IPS DF 4.7 (cell line): ENCODE measurements around the gene LMAN1L.

Experiments
- DNase-seq: peaks from one replicate; pipeline ENCODE4 v3.0.0-alpha.2; 2013; ENCODE audit warnings: low spot score; ENCODE audit errors: extremely low read depth

LMAN1L gene

GRCh38 chr15:74812533-74812932 lies at the start of gene LMAN1L:
Gene LMAN1L (plus strand): TSS chr15:74812835. CDS start chr15:74812855, 20 bp downstream.
- DNase-seq = no peak

DNA sequence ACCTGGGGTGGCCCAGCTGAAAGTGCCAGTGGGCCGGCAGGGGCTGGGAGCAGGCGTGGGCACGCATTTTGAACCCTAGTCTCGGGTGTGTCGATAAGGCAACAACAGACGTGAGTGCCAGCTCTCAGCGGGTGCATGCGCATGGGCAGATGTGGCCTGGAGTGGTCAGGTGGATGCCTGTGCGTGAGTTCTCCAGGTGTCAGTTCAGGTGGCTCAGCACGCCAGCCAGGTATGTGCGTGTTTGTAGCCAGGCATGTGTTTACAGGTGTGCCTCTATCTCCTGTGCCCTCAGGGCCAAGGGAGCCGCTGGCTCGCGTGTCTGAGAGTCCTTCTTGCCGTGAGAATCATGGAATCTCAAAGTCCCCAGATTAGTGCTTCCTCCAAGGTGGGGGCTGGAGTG lies 49.2 kb upstream of the LMAN1L start:
- DNase-seq = no peak

GRCh38 chr15:74767167-74768098 lies 45.2 kb upstream of the LMAN1L start:
- DNase-seq = no peak

GRCh38 chr15:74768099-74768770 lies 44.4 kb upstream of the LMAN1L start:
- DNase-seq = no peak

DNA sequence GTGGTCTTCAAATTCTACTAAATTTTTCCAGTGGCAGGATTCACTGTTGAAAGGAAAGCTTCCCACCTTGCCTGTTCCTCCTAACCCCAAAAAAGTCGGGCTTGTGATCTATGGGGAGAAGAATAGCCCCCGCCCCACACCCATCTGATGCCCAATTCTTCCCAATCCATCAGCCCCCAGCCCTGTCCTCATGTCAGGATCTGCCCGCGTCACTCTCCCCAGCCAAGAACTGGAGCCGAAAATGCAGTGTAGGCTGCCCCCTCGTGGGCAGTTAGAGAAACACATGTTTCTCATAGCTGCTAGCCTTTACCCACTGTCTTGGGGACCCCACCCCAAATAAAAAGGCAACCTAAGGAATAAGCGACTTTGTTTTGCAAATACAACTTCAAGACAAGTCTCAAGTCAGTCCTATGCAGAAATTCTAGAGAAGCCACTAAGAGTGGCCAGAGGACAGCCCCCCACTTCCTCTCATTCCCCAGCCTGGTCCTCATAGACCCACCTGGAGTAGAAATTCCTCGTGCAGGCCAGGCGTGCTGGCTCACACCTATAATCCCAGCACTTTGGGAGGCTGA lies 43.8 kb upstream of the LMAN1L start:
- DNase-seq = no peak

GRCh38 chr15:74769463-74770025 lies 43.1 kb upstream of the LMAN1L start:
- no peak for DNase-seq

DNA sequence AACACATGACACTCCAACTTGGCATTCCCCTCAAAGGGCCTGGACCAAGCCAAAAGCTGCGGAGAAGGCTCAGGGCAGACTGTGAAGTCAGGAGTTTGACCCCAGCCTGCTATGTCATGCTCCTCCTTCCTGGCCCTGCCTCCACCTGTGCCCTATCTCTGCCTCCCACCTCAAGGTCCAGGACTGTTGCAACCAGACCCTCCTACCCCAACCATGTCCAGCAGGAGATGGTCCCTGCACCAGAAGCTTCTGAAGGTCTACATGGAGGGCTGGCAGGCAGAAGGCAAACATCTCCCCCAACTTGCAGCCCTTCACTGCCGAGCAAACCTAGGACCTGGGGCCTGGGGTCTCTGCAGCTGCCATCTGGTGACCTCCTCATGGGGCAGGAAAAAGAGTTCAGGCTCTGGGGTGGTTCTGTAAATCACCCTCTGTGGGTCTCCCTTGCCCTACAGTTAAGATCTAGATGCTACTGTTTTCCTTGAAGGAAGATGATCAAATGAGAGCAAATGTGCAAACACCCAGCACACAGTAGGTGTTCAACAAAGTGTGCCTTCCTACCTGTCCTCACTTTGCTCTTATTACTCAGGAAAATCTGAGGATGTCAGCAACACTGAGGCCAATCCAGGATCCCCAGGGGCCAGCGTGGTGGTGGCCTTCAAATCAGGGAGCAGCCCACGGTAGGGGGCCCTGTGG lies 42.3 kb upstream of the LMAN1L start:
- DNase-seq = no peak

DNA sequence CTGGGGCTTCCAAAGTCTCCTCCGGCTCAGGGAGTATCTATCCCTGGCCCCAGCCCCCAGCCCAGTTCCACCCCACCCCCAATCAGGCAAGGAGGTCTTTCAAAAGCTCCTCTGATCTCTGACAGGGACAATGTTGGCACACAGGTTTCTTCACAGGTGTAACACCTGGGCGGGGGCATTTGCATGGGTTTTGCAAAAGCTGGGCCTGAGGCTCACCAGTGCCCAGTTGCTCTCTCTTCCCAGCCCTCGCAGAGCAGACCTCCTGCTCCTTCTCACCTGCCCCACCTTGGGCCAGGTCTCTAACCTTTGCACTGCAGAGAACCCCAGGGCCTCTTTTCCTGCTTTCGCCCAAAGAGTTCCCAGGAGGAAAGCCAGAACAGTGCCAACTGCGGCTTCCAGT lies 39.3 kb upstream of the LMAN1L start:
- no peak for DNase-seq

DNA sequence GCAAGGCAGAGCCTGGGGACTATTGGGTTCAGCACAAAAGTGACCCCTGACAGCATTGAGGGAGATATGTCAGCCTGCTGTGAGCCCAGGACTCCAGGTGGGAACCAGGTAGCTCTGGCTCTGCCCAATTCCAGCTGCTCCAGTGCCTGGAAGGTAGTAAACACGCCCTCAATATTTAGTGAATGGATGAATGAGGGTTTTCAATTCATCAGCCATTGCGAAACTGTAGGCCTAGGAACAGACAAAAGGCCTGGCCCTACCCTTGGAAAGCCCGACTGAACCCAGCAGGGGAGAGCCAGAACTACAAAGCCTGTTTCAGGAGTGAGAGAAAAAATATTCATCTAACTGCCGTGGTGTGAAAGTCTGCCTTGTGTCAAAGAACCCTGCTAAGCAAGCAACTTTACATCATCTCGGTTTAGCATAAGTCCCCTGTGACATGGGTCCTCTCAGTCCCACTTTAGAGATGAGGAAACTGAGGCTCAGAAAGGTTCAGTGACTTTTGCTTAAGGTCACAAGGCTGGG lies 38.8 kb upstream of the LMAN1L start:
- DNase-seq = no peak

DNA sequence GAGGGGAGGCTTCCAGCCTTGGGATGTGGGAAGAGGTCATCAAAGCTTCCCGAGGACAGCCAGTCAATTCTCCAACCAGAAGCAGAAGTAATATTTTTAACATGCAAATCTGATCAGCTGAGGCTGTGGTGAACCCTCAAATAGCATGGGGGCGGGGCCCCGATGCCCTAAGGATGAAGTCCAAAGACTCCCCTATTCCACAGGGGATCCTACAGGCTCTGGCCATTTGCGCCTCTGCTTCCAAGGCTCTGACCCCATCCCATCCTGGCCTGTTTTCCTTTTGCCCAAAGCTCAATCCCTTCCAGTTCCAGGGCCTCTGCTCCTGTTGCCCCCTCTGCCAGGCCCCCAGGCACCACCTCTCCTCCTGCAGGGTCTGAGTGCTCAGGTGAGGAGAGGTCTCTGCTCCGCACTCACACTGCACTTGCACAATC lies 37.5 kb upstream of the LMAN1L start:
- no peak for DNase-seq

DNA sequence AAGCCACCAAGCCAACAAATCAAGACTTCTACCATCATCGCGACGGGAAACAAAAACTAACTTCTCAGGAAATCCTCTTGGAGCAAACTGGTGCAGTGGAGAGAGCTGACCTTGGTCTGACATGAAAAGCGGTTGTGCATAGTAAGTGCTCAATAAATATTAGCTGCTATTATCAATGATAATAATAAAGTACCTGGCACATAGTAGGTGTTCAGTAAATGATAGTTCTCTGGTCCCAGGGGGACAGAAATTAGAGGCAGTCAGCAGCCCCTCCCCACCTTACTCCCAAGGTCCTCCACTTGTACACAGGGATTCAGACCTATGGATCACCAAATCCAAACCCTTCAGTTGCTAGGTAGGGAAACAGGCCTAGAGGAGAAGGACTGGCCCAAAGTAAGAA lies 36.7 kb upstream of the LMAN1L start:
- no peak for DNase-seq

DNA sequence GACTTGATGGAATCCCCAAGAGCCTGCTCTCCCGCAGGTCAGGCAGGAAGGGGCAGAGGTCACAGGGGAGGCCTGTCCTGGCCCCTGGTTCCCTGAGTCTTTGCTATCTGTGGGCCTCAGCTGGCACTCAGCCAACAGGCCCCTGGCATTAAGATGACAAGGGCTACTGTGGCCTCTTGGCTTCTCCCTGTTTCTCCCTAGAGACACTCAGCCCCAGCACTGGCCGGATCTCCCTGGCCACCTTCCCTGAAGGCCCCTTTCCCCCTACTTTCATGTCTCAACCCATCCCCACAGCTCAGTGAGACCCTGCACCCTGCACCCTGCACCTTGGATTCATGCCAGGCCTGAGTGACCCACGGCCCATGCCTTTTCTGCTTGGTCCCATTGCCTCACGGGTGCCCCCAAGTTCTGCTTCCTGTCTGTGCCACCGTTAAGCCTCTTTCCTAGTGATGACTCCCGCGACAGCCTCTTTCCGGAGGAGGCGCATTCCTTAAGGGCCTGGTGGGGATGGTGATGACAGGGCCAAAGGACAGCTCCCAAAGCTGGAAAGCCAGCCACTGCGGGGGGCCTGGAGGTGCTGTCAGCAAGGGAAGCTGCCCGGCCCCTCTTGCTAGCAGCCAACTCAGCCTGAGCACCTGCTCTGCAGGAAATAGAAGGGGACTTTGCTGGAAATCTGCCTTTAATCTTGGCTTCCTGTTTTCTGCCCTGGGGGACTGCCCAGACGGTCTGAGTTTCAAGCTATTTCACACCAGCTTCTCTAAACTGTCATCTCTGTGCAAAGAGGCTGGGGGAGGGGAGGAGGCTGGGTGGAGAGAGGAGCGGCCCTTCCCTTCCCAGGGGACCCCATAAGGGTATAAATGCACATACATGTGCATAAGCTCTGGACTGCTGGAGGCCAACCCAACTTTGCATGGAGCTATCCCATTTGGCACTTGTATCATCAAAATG lies 35.5 kb upstream of the LMAN1L start:
- DNase-seq = no peak

DNA sequence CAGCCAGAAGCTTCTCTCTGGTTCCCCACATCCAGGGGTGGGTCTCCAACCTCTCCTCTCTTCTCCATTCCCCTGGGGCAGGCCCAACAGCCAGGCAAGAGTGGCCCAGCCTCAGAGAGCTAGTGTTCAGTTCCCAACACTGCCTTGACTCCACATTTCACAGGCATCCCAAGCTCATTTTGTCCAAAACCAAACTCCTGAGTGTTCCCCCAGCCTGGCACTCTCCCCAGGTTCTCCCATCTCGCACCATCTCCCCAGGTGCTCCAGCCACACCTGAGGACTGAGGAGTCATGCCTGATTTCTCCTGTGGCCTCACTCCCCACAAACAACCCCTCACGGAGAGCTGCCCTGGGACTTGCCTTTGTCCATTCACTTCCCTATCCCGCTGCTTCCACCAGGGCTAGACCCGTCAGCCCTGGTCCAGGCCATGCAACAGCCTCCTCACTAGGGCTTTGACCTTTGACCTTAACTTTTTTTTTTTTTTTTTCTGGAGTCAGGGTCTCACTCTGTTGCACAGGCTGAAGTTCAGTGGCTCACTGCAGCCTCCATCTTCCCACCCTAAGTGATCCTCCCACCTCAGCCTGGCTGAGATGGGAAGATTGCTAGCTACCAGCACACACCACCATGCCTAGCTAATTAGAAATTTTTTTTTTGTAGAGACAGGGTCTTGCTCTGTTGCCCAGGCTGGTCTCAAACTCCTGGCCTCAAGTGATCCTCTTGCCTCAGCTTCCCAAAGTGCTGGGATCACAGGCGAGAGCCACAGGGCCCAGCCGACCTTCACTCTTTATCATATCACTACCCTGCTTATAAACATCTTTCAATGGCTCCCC lies 34.7 kb upstream of the LMAN1L start:
- no peak for DNase-seq

DNA sequence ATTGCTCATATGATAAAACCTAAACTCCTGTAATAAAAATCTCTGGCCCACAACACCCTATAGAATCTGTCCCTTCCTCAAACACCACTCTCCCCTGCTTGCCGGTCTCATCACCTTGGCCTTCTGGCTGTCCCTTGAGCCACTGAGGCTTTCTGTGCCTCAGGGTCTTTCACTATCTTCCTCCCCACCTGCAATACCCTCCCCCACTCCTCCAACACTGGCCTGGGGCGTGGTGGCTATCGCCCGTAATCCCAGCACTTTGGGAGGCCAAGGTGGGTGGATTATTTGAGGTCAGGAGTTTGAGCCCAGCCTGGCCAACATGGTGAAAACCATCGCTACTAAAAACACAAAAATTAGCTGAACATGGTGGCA lies 34.0 kb upstream of the LMAN1L start:
- no peak for DNase-seq

DNA sequence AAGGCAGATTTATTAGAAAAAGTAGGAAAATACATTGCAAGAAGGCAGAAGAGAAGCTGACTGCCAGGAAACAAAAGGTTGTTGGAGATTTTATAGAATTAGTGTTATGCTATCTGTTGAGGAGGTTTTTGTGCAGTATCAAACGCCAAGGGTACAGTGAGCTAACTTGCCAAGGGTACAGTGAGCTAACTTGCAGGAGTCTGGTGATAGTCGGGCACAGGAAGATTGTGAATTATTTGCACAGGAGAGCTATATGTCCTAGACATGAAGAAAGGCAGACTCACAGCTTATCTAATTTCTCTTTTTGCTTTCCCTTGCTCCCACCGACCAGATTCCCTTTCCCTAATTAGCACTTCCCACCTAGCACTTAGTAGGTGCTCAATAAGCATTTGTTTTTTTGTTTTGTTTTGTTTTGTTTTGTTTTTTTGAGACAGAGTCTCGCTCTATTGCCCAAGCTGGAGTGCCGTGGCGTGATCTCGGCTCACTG lies 33.4 kb upstream of the LMAN1L start:
- no peak for DNase-seq

- no peak for DNase-seq
Measured at GRCh38 chr15:74780523-74781430, 31.9 kb upstream of the LMAN1L start.

DNA sequence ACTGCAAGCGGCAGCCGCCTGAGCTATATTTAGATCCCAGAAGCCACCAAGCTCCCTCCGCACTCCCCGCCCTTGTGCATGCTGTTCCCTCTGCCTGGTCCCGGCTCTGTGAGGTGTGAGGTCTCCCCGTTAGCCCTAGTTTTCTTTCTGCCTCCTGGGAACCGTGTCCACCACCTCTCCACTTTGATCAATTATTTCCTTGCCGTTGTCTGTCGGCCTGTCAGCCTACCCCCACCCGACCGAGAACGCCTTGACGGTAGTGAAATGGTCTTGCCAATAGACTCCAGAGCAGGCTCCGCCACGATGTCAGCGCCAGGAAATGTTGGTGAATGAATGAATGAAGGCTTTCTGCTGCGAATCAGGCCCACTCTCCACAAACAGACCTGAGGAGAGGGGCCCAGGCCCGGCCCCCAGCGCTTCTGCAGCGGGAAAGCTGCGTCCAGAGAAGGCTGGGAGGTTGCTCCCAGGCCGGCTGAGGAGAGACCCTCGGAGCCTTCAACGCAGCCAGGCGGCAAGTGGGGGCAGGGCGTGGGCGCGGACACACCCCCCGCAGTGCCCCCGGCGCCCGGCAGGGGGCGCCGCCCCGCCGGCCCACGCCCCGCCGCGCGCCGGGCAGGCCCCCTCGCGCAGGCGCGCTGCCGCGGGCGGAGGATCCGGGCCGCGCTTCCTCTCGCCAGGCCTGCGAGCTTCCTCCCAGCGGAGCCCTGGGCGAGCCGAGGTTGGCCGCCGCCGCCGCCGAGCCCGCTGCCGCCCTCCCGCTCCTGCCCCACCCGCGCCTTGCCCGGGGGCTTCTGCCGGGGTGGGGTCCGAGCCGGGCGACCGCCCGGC lies 31.0 kb upstream of the LMAN1L start, which contains the start of gene CSK:
CSK (plus strand) TSS at position 650 of the 828 bp plus-strand sequence. CDS start 16,218 bp downstream, outside the sequence.
- DNase-seq = no peak
